Measurements from ENCODE around the gene TMEM117. TPM values are rescaled to one million over a fixed set of nuclear protein-coding genes. Genes with fewer than 3 reads are reported as not detected.

The TMEM117 gene
- total RNA-seq, 1 donor = 10.8 TPM

- DNase-seq (ENCODE audit: low read depth) = no peak
- H3K4me3 ChIP-seq (ENCODE audit: low read depth, low read length) = no peak overlapping the region
- TF ChIP-seq CTCF (IDR thresholded peaks at IDR 0.05; ENCODE audit: insufficient read depth, low read depth, low read length) = no peak
Measured at GRCh38 chr12:43965899-43966298, 130.0 kb downstream of the TMEM117 start.

GRCh38 chr12:43968736-43969135 is 132.9 kb downstream of the TMEM117 start:
- DNase-seq (ENCODE audit: low read depth) = no peak
- no peak overlapping the region for H3K4me3 ChIP-seq (ENCODE audit: low read depth, low read length)
- TF ChIP-seq CTCF (IDR thresholded peaks at IDR 0.05; ENCODE audit: insufficient read depth, low read depth, low read length) = no peak

GRCh38 chr12:43969882-43970281 is 134.0 kb downstream of the TMEM117 start:
- TF ChIP-seq CTCF (IDR thresholded peaks at IDR 0.05; ENCODE audit: insufficient read depth, low read depth, low read length) = no peak
- DNase-seq (ENCODE audit: low read depth) = peak; percentile 8
- no peak overlapping the region for H3K4me3 ChIP-seq (ENCODE audit: low read depth, low read length)

GRCh38 chr12:43973385-43973784 is 137.5 kb downstream of the TMEM117 start:
- TF ChIP-seq CTCF (IDR thresholded peaks at IDR 0.05; ENCODE audit: insufficient read depth, low read depth, low read length) = no peak
- no peak overlapping the region for H3K4me3 ChIP-seq (ENCODE audit: low read depth, low read length)
- no peak for DNase-seq (ENCODE audit: low read depth)

- DNase-seq (ENCODE audit: low read depth) = no peak
- no peak for TF ChIP-seq CTCF (IDR thresholded peaks at IDR 0.05; ENCODE audit: insufficient read depth, low read depth, low read length)
- H3K4me3 ChIP-seq (ENCODE audit: low read depth, low read length) = no peak overlapping the region
Measured at GRCh38 chr12:43973993-43974392, 138.1 kb downstream of the TMEM117 start.

- DNase-seq (ENCODE audit: low read depth) = no peak
- no peak for TF ChIP-seq CTCF (IDR thresholded peaks at IDR 0.05; ENCODE audit: insufficient read depth, low read depth, low read length)
- H3K4me3 ChIP-seq (ENCODE audit: low read depth, low read length) = no peak overlapping the region
Measured at GRCh38 chr12:43976027-43976426, 140.1 kb downstream of the TMEM117 start.

GRCh38 chr12:43978556-43978955 is 142.7 kb downstream of the TMEM117 start:
- H3K4me3 ChIP-seq (ENCODE audit: low read depth, low read length) = no peak overlapping the region
- no peak for DNase-seq (ENCODE audit: low read depth)
- TF ChIP-seq CTCF (IDR thresholded peaks at IDR 0.05; ENCODE audit: insufficient read depth, low read depth, low read length) = no peak

All from fibroblast of villous mesenchyme (primary cell).